ENCODE data around the gene KDM4D. TPM values are rescaled to one million over a fixed set of nuclear protein-coding genes. Genes with fewer than 3 reads are reported as not detected.
A peak's percentile ranks its signal among the peaks of the same experiment; 100 is the strongest.

Gene KDM4D
- polyA plus RNA-seq, 1 donor (not counting 4 experiments of a cell fraction or from before 2014, with no cell fraction given), result 1.1 TPM

- Histone ChIP-seq H3K36me3 (ENCODE audit: control insufficient read depth in 2 of 2, extremely low read depth in 1 of 2, insufficient read depth in 2 of 2, low read length in 2 of 2) (peaks cover 0 to 3% of the 10 kb centered on the region in 2 experiments), H4K20me1 (ENCODE audit: control insufficient read depth, extremely low read depth, insufficient read depth, low read length) (no peaks in the 10 kb centered on the region), H3K9me3 (ENCODE audit: control insufficient read depth, low read depth, low read length) (no peaks in the 10 kb centered on the region), H3K9ac (ENCODE audit: control insufficient read depth, extremely low read depth, insufficient read depth, low read length) (no peak overlapping the region), H3K4me1 (ENCODE audit: control insufficient read depth, extremely low read depth, insufficient read depth, low read length) (peaks cover 11% of the 10 kb centered on the region), H3K27me3 (ENCODE audit: control insufficient read depth, extremely low read depth, insufficient read depth, low read length) (no peaks in the 10 kb centered on the region), H3K4me3 (ENCODE audit: control insufficient read depth in 2 of 3, extremely low read depth in 1 of 3, insufficient read depth in 2 of 3, low read depth in 1 of 3, low read length in 3 of 3) (no peak overlapping the region), H3K4me2 (ENCODE audit: control insufficient read depth, extremely low read depth, insufficient read depth, low read depth, low read length) (no peak overlapping the region), H3K9me1 (ENCODE audit: control insufficient read depth, extremely low read depth, insufficient read depth, low read length) (no peaks in the 10 kb centered on the region), H3K27ac (ENCODE audit: control insufficient read depth, insufficient read depth, low read length) (no peak overlapping the region), H3K79me2 (ENCODE audit: control insufficient read depth, insufficient read depth, low read length) (no peaks in the 10 kb centered on the region), H2AFZ (ENCODE audit: control insufficient read depth, low read length) (no peak overlapping the region)
- dilution Hi-C loops (cut with MboI; ENCODE audit: extremely low pct_ligation_motif_present, low sequenced_read_pairs), result no loop called here
- TF ChIP-seq EZH2 (IDR thresholded peaks at IDR 0.05; ENCODE audit: low read length), result no peak
- TF ChIP-seq, protein P1, sequence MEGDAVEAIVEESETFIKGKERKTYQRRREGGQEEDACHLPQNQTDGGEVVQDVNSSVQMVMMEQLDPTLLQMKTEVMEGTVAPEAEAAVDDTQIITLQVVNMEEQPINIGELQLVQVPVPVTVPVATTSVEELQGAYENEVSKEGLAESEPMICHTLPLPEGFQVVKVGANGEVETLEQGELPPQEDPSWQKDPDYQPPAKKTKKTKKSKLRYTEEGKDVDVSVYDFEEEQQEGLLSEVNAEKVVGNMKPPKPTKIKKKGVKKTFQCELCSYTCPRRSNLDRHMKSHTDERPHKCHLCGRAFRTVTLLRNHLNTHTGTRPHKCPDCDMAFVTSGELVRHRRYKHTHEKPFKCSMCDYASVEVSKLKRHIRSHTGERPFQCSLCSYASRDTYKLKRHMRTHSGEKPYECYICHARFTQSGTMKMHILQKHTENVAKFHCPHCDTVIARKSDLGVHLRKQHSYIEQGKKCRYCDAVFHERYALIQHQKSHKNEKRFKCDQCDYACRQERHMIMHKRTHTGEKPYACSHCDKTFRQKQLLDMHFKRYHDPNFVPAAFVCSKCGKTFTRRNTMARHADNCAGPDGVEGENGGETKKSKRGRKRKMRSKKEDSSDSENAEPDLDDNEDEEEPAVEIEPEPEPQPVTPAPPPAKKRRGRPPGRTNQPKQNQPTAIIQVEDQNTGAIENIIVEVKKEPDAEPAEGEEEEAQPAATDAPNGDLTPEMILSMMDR (optimal IDR thresholded peaks at IDR 0.05 in 1 of 3, IDR thresholded peaks at IDR 0.05 in 1 of 3, conservative IDR thresholded peaks at IDR 0.05 in 1 of 3; ENCODE audit: extremely low read depth in 1 of 3, insufficient read depth in 2 of 3, low read length in 3 of 3), result no peak
- DNase-seq (ENCODE audit: low read depth, low spot score) (no peak), FAIRE-seq (peak; percentile 90)
Observed at GRCh38 chr11:94956963-94957362, 16.5 kb upstream of the KDM4D start.

DNA sequence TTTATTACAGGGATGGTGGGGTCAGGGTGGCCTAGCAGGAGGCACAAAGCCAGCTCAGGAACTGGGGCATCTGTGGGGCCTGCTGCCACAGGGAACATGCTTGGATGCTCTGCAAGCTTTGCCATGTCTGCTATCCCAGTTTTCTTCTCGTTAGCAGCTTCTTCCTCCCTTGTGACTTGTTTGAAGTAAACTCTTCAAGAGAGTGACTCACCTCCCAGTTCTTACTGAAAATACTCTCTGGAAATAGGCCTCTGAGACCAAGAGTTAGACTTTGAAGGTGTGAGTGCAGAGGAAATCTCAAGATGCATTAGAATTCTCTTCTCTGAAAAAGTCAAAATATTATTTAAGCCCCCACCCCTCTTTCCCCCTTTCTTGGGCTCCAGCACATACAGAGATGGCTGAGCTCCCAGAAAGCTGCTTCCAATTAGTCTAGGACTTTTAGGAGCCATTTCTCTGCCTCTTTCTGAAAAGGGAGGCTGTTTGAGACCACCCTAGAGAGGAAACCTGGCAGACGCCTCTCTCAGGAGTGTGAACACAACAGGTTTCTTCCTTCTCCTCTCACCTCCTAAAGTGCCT, 15.3 kb upstream of the KDM4D start:
- Histone ChIP-seq H3K36me3 (ENCODE audit: control insufficient read depth in 2 of 2, extremely low read depth in 1 of 2, insufficient read depth in 2 of 2, low read length in 2 of 2) (peaks cover 0 to 7% of the 10 kb centered on the region in 2 experiments), H3K4me1 (ENCODE audit: control insufficient read depth, extremely low read depth, insufficient read depth, low read length) (peaks cover 11% of the 10 kb centered on the region), H3K9me1 (ENCODE audit: control insufficient read depth, extremely low read depth, insufficient read depth, low read length) (no peaks in the 10 kb centered on the region), H3K79me2 (ENCODE audit: control insufficient read depth, insufficient read depth, low read length) (no peaks in the 10 kb centered on the region), H3K27ac (ENCODE audit: control insufficient read depth, insufficient read depth, low read length) (no peak overlapping the region), H4K20me1 (ENCODE audit: control insufficient read depth, extremely low read depth, insufficient read depth, low read length) (no peaks in the 10 kb centered on the region), H3K4me3 (ENCODE audit: control insufficient read depth in 2 of 3, extremely low read depth in 1 of 3, insufficient read depth in 2 of 3, low read depth in 1 of 3, low read length in 3 of 3) (no peak overlapping the region), H2AFZ (ENCODE audit: control insufficient read depth, low read length) (no peak overlapping the region), H3K4me2 (ENCODE audit: control insufficient read depth, extremely low read depth, insufficient read depth, low read depth, low read length) (no peak overlapping the region), H3K27me3 (ENCODE audit: control insufficient read depth, extremely low read depth, insufficient read depth, low read length) (no peaks in the 10 kb centered on the region), H3K9me3 (ENCODE audit: control insufficient read depth, low read depth, low read length) (no peaks in the 10 kb centered on the region), H3K9ac (ENCODE audit: control insufficient read depth, extremely low read depth, insufficient read depth, low read length) (no peak overlapping the region)
- FAIRE-seq (peak; percentile 69), DNase-seq (ENCODE audit: low read depth, low spot score) (no peak)
- dilution Hi-C loops (cut with MboI; ENCODE audit: extremely low pct_ligation_motif_present, low sequenced_read_pairs), result no loop called here
- TF ChIP-seq EZH2 (IDR thresholded peaks at IDR 0.05; ENCODE audit: low read length), result no peak
- TF ChIP-seq, protein P1 (optimal IDR thresholded peaks at IDR 0.05 in 1 of 3, IDR thresholded peaks at IDR 0.05 in 1 of 3, conservative IDR thresholded peaks at IDR 0.05 in 1 of 3; ENCODE audit: extremely low read depth in 1 of 3, insufficient read depth in 2 of 3, low read length in 3 of 3), result no peak

Measured in keratinocyte (primary cell).